Measurements from ENCODE around the gene R3HDM1.
"Not testable (repeated sequence)": the region's sequence is repeated elsewhere in the genome, so short reads cannot be mapped to it uniquely, and the experiment has no call there.

Gene R3HDM1

GRCh38 chr2:135573620-135574019 lies 42.3 kb downstream of the R3HDM1 start:
- no peak for DNase-seq (ENCODE audit: low spot score)

- no peak for DNase-seq (ENCODE audit: low spot score)
Measured at GRCh38 chr2:135581282-135581681, 50.0 kb downstream of the R3HDM1 start.

DNA sequence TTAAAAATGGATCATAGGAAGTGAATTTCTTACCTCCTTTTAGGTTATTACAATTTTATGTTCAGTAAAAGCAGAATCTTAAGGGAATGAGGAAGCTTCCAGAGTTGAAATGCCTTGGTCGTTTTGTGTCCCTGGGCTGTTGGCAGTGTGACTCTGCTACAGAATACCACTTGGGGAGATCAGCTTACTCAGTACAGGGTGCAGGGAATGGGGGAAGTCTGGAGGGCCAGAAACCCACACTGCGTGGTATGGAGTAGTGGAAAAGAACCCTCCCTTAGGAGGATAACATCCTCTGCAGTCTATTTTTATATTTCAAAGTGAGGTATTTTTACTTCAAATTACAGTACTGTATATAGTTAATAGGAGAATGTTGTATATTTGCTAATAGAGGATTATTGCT lies 51.1 kb downstream of the R3HDM1 start:
- DNase-seq (ENCODE audit: low spot score): no peak

DNA sequence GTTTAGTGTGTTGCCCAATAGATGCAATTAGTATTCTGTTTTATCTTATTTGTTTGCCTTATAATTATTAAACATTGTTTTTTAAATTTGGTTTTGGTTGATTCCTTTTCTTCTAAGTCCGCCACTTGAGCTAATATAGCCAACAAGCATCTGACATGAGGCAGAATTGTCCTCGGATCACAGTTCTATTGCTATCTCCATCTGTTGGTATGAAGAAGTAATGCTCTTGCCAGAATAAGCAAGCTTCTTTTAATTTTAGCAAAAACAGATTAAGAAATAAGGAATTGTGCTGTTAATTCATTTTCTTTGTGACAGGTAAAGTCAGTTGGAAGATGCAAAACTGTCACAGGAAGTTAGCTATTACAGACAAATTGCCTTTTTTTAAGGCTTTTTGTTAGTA lies 54.3 kb downstream of the R3HDM1 start:
- DNase-seq (ENCODE audit: low spot score): no peak

GRCh38 chr2:135586148-135586547 lies 54.9 kb downstream of the R3HDM1 start:
- DNase-seq (ENCODE audit: low spot score): no peak

DNA sequence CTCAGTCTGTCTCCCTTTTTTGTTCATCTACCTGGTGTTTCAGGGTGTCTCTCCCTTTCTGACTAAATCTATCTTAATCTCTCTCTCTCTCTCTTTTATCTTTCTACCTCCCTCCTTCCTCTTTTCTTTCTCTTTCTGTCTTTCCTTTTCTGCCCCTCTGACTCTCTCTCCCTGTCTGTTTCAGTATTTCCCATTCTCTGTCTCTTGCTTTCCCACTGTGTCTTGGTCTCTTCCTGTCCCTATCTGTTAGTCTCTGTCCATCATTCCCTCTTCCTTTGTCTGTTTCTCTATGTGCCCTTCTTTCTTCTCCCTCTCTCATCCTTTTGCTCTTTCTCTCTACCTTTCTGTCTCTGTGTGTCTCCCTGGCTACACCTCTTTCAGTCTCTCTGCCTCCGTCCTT lies 56.7 kb downstream of the R3HDM1 start:
- DNase-seq (ENCODE audit: low spot score): no peak

GRCh38 chr2:135590619-135591260 lies 59.5 kb downstream of the R3HDM1 start:
- no peak for DNase-seq (ENCODE audit: low spot score)

DNA sequence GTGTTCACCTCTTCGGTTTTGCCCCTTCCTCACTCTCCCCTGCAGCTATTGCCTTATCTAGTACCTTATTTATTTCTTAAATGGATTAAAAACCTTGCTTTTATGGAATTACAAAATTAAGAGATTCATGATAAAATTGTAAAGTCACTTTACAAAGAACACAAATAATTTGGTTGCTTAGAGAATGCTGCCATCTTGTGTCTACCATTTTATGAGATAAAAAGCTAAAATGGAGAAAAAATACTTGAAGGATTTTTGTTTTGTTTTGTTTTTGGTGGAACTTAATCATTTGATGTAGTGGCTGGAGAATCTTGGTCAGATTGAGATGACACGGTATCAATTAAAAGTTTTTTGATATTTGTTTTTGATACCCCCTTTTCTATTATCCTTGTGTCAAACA lies 69.6 kb downstream of the R3HDM1 start:
- no peak for DNase-seq (ENCODE audit: low spot score)

DNA sequence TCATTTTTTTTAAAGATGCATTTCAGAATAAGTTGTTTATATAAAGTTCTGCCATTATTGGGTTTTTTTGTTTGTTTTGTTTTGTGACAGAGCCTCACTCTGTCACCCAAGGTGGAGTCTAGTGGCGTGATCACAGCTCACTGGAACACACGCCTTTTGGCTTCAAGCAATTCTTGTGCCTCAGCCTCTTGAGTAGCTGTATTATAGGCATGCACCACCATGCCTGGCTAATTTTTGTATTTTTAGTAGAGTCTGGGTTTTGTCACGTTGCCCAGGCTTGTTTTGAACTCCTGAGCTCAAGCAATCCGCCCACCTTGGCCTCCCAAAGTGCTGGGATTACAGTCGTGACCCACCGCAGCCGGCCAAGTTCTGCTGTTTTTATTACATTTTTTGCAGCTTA lies 72.3 kb downstream of the R3HDM1 start:
- DNase-seq (ENCODE audit: low spot score): no peak

GRCh38 chr2:135607561-135607960 lies 76.3 kb downstream of the R3HDM1 start:
- no peak for DNase-seq (ENCODE audit: low spot score)

GRCh38 chr2:135612319-135612718 lies 81.0 kb downstream of the R3HDM1 start:
- DNase-seq (ENCODE audit: low spot score): no peak

GRCh38 chr2:135615404-135615803 lies 84.1 kb downstream of the R3HDM1 start:
- DNase-seq (ENCODE audit: low spot score): peak; percentile 84

- DNase-seq (ENCODE audit: low spot score): no peak
Measured at GRCh38 chr2:135617501-135618015, 86.3 kb downstream of the R3HDM1 start.

DNA sequence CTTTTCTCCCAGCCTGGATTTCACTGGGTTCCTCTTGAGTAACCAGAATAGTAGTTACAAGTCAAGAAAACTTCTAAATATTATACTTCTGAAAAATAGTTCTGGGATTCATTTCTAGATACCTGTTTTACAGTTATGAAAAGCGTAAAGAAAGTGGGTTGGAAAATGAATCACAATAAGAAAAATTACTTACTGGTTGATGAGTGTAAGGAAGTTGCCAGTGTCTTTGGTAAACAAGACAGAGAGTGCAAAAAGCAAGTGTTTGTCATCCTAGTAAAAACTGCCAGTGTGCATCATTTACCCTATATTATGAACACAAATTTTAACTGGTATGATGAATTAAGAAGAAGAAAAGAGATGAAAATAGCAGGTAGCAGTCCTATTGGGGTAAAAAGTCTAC lies 88.9 kb downstream of the R3HDM1 start:
- DNase-seq (ENCODE audit: low spot score): no peak

- DNase-seq (ENCODE audit: low spot score): no peak
Measured at GRCh38 chr2:135629520-135629919, 98.2 kb downstream of the R3HDM1 start.

DNA sequence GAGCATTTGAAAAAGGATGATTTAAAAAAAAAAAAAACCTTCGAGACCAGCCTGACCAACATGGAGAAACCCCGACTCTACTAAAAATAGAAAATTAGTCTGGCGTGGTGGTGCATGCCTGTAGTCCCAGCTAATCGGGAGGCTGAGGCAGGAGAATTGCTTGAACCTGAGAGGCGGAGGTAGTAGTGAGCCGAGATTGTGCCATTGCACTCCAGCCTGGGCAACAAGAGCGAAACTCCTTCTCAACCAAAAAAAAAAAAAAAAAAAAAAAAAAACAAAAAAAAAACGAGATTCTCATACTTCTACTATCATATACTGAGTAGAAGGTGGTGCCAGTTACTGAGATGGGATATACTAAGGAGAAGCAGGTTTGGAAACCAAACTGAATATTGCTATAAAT lies 98.8 kb downstream of the R3HDM1 start:
- not testable (repeated sequence) for DNase-seq (ENCODE audit: low spot score)

DNA sequence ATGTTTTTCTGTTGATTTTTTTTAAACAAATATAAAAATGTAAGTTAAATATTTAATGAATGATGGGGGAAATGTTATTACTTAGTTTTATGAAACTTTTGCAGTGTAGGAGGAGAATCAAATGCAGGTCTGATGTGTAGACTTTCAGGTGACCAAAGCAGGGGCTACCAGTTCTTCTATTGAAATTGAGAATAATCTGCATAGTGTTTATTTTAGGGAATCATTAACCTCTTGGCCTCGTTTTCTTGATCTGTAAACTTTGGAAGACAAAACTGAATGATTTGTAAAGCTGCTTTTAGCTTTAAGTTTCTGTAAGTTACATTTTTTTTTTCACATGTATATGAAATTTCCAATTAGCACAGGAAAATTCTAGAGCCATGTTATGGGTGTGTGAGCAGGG lies 99.2 kb downstream of the R3HDM1 start:
- DNase-seq (ENCODE audit: low spot score): no peak

DNA sequence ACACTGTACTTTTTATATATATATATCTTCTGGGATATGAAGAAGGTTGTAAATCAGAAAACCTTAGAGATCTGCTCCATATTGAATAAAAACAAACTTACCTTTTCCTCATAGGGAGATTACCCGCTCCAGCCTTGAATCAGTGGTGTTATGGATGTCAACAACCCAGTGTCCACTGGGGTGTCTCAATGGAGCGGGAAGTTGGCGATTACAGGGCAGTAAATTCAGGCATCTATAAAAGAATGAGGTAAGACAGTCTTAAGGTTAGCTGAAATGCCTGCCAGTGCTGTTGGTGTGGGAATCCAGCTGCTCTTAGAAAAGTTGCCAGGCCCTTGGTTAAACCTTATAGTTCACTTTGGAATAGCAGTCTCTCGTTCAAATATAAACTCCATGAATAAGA lies 102.3 kb downstream of the R3HDM1 start:
- no peak for DNase-seq (ENCODE audit: low spot score)

DNA sequence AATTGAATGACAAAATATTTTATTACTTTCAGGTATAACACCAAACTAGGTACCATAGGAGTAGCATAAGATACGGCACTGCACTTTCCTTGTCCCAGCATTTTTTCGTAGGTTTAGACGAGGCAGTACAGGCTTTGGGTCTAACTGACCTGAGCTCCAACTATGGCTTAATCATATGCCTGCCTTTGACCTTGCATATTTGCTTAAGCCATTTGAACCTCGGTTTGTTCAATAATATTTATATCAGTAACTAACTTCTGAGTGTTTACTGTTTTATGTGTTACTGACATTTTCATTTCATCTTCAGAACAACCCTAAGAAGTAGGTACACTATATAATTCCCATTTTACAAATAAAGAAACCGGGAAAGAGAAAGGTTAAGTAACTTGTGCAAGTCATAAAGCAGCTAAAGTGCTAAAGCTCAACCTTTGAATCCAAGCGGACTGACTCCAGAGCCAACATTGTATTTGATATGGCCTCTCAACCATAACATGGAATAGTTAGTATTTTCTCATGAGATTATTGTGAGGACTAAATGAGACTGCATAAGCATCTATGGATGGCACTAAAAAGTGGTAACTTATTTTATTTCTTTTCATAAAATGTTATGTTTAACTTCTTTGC lies 104.0 kb downstream of the R3HDM1 start:
- no peak for DNase-seq (ENCODE audit: low spot score)

DNA sequence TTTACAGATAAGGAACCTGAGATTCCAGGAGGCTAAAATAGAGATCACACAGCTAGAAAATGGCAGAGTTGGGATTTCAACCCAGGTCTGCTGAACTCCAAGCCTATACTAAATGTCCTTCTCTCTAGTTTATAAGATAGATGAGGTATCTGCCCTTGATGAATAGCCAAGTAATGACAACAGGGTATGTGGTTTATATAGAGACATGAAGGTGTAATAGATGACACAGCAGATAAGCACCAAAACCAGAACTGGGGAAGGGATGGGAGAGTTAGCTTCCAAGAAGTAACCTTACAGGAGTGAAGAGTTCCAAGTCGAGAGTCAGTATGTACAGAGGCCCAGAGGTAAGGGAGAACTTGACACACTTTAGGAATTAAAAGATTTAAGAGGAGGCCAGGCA lies 105.7 kb downstream of the R3HDM1 start:
- DNase-seq (ENCODE audit: low spot score): no peak

- no peak for DNase-seq (ENCODE audit: low spot score)
Measured at GRCh38 chr2:135637456-135638087, 106.3 kb downstream of the R3HDM1 start.

DNA sequence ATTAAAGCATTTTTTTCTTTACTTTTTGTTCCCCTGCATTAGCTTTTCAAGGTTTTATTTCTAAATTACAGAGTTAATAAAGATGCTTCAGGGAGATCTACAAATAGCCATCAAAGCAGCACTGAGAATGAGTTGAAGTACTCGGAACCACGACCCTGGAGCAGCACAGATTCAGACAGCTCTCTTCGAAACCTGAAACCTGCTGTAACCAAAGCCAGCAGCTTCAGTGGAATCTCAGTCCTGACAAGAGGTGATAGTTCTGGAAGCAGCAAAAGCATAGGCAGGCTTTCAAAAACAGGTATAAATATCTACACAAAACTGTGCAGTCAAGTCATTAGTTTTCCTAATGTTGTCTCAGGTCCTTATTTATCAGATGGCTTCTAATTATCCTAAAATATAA lies 107.5 kb downstream of the R3HDM1 start:
- no peak for DNase-seq (ENCODE audit: low spot score)
